Fibroblast of mammary gland (primary cell): ENCODE data around the gene IQSEC3.

Experiments
- DNase-seq: peaks from one replicate; pipeline ENCODE4 v3.0.0-alpha.2; 2010; ENCODE audit warnings: low read depth
- H3K4me3 ChIP-seq: 2 replicates; pipeline ENCODE4 v1.5.1; 2011; ENCODE audit warnings: low read depth, mild to moderate bottlenecking, low read length, moderate library complexity; ENCODE audit not compliant: control insufficient read depth
- TF ChIP-seq, protein P1 (sequence below): conservative IDR thresholded peaks from 2 replicates; pipeline ENCODE4 v1.5.1; 2011; ENCODE audit warnings: low read depth, low read length, inconsistent platforms; ENCODE audit not compliant: control insufficient read depth, insufficient read depth

Gene IQSEC3

DNA sequence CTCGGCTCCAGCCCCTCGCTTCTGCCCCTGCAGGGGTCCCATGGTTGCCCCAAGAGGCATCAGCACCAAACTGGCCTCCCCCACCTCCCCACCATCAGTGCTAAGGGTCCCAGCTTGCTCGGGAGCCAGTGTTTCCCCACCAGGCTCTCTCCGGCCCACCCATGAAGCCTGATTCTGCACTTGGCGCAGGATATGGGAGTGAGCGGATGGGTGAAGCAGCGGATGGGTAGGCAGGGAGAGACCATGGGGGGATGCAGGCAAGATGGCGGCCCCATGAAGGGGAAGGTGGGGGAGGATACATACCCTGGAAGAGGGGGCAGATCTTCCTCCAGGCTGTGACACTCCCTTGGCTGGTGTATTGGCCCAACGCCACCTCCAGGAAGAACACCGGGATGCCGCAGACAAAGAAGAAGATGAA, 137.7 kb downstream of the IQSEC3 start:
- H3K4me3 ChIP-seq: no peak overlapping the region
- TF ChIP-seq, protein P1, sequence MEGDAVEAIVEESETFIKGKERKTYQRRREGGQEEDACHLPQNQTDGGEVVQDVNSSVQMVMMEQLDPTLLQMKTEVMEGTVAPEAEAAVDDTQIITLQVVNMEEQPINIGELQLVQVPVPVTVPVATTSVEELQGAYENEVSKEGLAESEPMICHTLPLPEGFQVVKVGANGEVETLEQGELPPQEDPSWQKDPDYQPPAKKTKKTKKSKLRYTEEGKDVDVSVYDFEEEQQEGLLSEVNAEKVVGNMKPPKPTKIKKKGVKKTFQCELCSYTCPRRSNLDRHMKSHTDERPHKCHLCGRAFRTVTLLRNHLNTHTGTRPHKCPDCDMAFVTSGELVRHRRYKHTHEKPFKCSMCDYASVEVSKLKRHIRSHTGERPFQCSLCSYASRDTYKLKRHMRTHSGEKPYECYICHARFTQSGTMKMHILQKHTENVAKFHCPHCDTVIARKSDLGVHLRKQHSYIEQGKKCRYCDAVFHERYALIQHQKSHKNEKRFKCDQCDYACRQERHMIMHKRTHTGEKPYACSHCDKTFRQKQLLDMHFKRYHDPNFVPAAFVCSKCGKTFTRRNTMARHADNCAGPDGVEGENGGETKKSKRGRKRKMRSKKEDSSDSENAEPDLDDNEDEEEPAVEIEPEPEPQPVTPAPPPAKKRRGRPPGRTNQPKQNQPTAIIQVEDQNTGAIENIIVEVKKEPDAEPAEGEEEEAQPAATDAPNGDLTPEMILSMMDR: no peak
- DNase-seq: no peak

DNA sequence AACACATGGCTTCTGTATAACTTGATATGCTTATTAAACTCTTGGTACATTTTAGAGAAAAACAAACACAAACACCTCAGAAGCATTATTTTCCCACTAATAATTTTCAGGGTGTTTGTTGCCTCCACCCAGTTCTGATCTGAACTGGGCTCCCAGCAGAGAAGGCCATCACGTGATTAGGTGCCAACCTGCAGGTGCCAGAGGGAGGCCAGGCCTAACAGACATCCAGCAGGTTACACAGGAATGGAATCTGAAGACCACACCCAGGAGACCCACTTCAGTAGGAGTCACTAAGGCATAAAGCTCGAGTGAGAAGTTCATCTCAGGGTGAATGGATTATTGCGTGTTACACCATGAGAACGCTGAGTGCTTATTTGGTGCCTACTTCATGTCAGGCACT, 138.5 kb downstream of the IQSEC3 start:
- no peak overlapping the region for H3K4me3 ChIP-seq
- DNase-seq: no peak
- TF ChIP-seq, protein P1: no peak

DNA sequence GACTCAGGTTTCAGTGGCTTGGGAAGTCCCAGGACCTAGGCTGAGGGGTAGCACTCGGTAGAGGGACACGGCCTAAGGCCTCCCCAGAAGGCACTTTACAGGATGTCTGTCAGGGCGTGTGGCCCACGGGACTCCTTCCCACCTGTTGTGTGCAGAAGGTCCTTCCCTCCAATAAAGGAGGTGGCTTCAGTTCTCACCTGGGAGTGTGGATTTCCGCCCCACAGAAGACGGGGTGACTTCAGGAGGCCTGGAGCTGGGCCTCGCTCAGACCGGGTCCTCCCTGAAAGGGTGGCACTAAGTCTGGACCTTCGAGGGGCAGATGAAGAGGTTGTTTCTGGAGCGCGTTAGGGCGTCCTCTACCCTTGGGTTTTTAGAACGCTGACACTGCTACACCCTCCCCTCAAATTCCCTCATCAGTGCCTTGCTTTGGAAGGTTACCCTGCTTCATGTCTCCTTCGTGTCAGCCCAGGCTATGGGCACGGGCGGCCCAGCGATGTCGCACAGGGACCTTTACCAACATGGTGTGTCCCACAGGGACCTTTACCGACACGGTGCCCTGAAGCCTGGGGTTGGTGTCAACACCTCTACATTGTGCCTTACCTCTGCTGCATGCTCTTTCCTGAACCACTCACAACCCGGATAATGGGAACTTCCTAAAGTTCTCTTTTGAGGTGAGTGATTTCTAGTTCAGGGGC, 140.3 kb downstream of the IQSEC3 start:
- TF ChIP-seq, protein P1: no peak

DNA sequence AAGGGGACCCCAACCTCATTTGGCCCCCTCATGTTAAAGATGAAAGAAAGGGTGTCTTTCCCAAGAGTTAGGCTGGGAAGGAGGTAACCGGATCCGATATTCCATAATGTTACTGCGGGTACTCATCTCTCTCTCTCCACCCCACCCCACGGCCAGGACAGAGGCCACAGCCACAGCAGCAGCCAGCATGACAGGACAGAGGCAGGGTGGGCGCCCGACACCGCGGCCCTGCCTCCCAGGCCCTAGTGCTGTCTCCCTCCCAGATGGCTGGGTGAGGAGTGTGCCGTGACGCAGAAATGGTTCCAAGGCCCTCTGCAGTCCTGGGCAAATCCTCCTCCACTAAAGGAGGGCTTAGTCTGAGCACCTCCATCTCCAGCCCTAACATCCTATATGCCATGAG, 141.2 kb downstream of the IQSEC3 start:
- DNase-seq: no peak
- TF ChIP-seq, protein P1: no peak
- H3K4me3 ChIP-seq: no peak overlapping the region

More for the DNA sequence above, 140.3 kb downstream of the IQSEC3 start:
- no peak overlapping the region for H3K4me3 ChIP-seq
- DNase-seq: no peak

DNA sequence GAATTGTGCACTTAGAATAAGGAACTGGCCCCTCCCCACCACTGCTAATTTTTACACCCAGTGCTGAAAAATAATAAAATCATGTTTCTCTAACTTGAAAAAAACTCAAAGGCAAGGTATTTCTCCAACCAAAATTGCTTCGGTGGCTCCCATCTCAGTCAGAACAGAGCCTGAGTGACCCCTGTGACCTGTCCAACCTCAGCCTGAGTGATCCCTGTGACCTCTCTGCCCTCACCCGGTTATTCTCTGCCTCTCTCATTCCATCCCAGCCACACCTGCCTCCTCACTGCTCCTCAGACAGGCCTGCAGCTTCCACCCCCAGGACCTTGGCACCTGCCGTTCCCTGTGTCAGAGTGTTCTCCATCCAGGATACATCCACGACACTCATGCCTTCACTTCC, 142.2 kb downstream of the IQSEC3 start:
- H3K4me3 ChIP-seq: no peak overlapping the region
- TF ChIP-seq, protein P1: no peak
- no peak for DNase-seq

DNA sequence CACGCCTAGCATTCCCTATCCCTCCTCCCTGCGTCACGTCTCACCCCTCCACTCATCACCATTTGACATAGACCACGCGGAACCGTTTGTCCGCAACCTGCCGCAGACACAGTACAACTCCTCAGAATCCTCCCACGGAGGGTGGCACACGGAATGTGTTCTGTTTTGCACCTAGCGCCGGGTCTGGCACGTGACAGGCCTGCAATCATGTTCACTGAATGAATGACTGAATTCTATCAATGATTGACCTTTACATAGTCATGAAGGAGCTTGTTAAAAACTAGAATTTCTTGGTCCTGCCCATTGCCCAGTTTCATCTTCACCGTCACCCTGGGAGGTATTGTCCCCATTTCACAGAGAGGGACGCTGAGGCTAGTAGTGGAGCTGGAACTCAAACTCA, 142.7 kb downstream of the IQSEC3 start:
- DNase-seq: no peak
- TF ChIP-seq, protein P1: no peak
- H3K4me3 ChIP-seq: no peak overlapping the region
